Measurements from ENCODE around the gene ESYT3.

- TF ChIP-seq, protein P1, sequence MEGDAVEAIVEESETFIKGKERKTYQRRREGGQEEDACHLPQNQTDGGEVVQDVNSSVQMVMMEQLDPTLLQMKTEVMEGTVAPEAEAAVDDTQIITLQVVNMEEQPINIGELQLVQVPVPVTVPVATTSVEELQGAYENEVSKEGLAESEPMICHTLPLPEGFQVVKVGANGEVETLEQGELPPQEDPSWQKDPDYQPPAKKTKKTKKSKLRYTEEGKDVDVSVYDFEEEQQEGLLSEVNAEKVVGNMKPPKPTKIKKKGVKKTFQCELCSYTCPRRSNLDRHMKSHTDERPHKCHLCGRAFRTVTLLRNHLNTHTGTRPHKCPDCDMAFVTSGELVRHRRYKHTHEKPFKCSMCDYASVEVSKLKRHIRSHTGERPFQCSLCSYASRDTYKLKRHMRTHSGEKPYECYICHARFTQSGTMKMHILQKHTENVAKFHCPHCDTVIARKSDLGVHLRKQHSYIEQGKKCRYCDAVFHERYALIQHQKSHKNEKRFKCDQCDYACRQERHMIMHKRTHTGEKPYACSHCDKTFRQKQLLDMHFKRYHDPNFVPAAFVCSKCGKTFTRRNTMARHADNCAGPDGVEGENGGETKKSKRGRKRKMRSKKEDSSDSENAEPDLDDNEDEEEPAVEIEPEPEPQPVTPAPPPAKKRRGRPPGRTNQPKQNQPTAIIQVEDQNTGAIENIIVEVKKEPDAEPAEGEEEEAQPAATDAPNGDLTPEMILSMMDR (IDR thresholded peaks at IDR 0.05): no peak
- no peak for TF ChIP-seq POLR2AphosphoS5 (IDR thresholded peaks at IDR 0.05)
- no peak for TF ChIP-seq EP300 (IDR thresholded peaks at IDR 0.05)
Observed at GRCh38 chr3:138450704-138451424, 16.4 kb downstream of the ESYT3 start.

All from suprapubic skin (tissue), 4 donors.